HL-60 (cell line): ENCODE data around the gene MYBPC2.
"Not testable (repeated sequence)": the region's sequence is repeated elsewhere in the genome, so short reads cannot be mapped to it uniquely, and the experiment has no call there.

Source experiments
- POLR2AphosphoS5 ChIP-seq: IDR thresholded peaks from 2 replicates; pipeline ENCODE4 v1.6.1; 2012; ENCODE audit warnings: low read depth
- REST ChIP-seq: IDR thresholded peaks from 2 replicates; pipeline ENCODE4 v1.6.1; 2012; ENCODE audit warnings: low read depth; ENCODE audit not compliant: insufficient replicate concordance
- TF ChIP-seq, protein P1 (sequence below): IDR thresholded peaks from one replicate; pipeline ENCODE4 v1.5.1; 2011; ENCODE audit warnings: low read length, control low read depth, inconsistent platforms; ENCODE audit not compliant: insufficient read depth

- TF ChIP-seq, protein P1, sequence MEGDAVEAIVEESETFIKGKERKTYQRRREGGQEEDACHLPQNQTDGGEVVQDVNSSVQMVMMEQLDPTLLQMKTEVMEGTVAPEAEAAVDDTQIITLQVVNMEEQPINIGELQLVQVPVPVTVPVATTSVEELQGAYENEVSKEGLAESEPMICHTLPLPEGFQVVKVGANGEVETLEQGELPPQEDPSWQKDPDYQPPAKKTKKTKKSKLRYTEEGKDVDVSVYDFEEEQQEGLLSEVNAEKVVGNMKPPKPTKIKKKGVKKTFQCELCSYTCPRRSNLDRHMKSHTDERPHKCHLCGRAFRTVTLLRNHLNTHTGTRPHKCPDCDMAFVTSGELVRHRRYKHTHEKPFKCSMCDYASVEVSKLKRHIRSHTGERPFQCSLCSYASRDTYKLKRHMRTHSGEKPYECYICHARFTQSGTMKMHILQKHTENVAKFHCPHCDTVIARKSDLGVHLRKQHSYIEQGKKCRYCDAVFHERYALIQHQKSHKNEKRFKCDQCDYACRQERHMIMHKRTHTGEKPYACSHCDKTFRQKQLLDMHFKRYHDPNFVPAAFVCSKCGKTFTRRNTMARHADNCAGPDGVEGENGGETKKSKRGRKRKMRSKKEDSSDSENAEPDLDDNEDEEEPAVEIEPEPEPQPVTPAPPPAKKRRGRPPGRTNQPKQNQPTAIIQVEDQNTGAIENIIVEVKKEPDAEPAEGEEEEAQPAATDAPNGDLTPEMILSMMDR = not testable (repeated sequence)
- not testable (repeated sequence) for TF ChIP-seq REST, POLR2AphosphoS5
These were observed 41.7 kb upstream of the MYBPC2 start for GRCh38 chr19:50390952-50391351.
